GF-D8 (cell line): ENCODE results near the gene KLHL41.
A peak's percentile ranks its signal among the peaks of the same experiment; 100 is the strongest.
"Not testable (repeated sequence)": the region's sequence is repeated elsewhere in the genome, so short reads cannot be mapped to it uniquely, and the experiment has no call there.

ENCODE experiments used
- DNase-seq: peaks from one replicate; lab custom pipeline; 2025; lab: John Stamatoyannopoulos, UW

The KLHL41 gene

GRCh38 chr2:169509955-169510354 lies 453 bp downstream of the KLHL41 start:
- DNase-seq: no peak

- DNase-seq: no peak
Observed at GRCh38 chr2:169510496-169510895, 994 bp downstream of the KLHL41 start.

GRCh38 chr2:169511818-169512217 lies 2.3 kb downstream of the KLHL41 start:
- DNase-seq: no peak

- DNase-seq: no peak
Observed at GRCh38 chr2:169512525-169512924, 3.0 kb downstream of the KLHL41 start.

- no peak for DNase-seq
Observed at GRCh38 chr2:169513094-169513493, 3.6 kb downstream of the KLHL41 start.

GRCh38 chr2:169513926-169514325 lies 4.4 kb downstream of the KLHL41 start:
- DNase-seq: no peak

- not testable (repeated sequence) for DNase-seq
Observed at GRCh38 chr2:169514758-169515157, 5.3 kb downstream of the KLHL41 start.

- not testable (repeated sequence) for DNase-seq
Observed at GRCh38 chr2:169516488-169516995, 7.0 kb downstream of the KLHL41 start.

GRCh38 chr2:169520896-169521295 lies 11.4 kb downstream of the KLHL41 start:
- DNase-seq: no peak

- DNase-seq: no peak
Observed at GRCh38 chr2:169523681-169524080, 14.2 kb downstream of the KLHL41 start.

- no peak for DNase-seq
Observed at GRCh38 chr2:169525434-169525833, 15.9 kb downstream of the KLHL41 start.

GRCh38 chr2:169526451-169526850 lies 16.9 kb downstream of the KLHL41 start:
- DNase-seq: no peak

- DNase-seq: peak; percentile 2
Observed at GRCh38 chr2:169528271-169528701, 18.8 kb downstream of the KLHL41 start.

- not testable (repeated sequence) for DNase-seq
Observed at GRCh38 chr2:169539460-169539859, 30.0 kb downstream of the KLHL41 start.

- DNase-seq: no peak
Observed at GRCh38 chr2:169540146-169540545, 30.6 kb downstream of the KLHL41 start.

GRCh38 chr2:169542433-169542832 lies 32.9 kb downstream of the KLHL41 start:
- DNase-seq: no peak

GRCh38 chr2:169546756-169547155 lies 37.3 kb downstream of the KLHL41 start:
- no peak for DNase-seq

GRCh38 chr2:169561364-169561763 lies 51.9 kb downstream of the KLHL41 start:
- DNase-seq: no peak

- DNase-seq: not testable (repeated sequence)
Observed at GRCh38 chr2:169562084-169562483, 52.6 kb downstream of the KLHL41 start.

- no peak for DNase-seq
Observed at GRCh38 chr2:169562519-169562918, 53.0 kb downstream of the KLHL41 start.

- no peak for DNase-seq
Observed at GRCh38 chr2:169565686-169566085, 56.2 kb downstream of the KLHL41 start.

GRCh38 chr2:169569948-169570347 lies 60.4 kb downstream of the KLHL41 start:
- DNase-seq: no peak

- DNase-seq: not testable (repeated sequence)
Observed at GRCh38 chr2:169570752-169571151, 61.2 kb downstream of the KLHL41 start.

- no peak for DNase-seq
Observed at GRCh38 chr2:169571571-169571970, 62.1 kb downstream of the KLHL41 start.

- DNase-seq: no peak
Observed at GRCh38 chr2:169572189-169572588, 62.7 kb downstream of the KLHL41 start.
